Parathyroid adenoma (tissue), 2 donors: ENCODE measurements around the gene MYO5B.

ENCODE experiments used
- H2AFZ ChIP-seq: fragments of 300-600 bp; sonication (generic); one replicate; pipeline ENCODE4 v1.7.0; 2017; ENCODE audit warnings: antibody characterized with exemption, mild to moderate bottlenecking
- H3K27ac ChIP-seq: fragments of 300-600 bp; sonication (generic); one replicate; pipeline ENCODE4 v1.7.0; 2017
- H3K27me3 ChIP-seq: fragments of 300-600 bp; sonication (generic); one replicate; pipeline ENCODE4 v1.7.0; 2017; ENCODE audit warnings: low read length; ENCODE audit not compliant: control insufficient read depth, insufficient read depth
- H3K36me3 ChIP-seq: fragments of 300-600 bp; sonication (generic); one replicate; pipeline ENCODE4 v1.7.0; 2017; ENCODE audit warnings: low read length; ENCODE audit not compliant: control insufficient read depth, insufficient read depth
- H3K4me1 ChIP-seq: fragments of 300-600 bp; sonication (generic); one replicate; pipeline ENCODE4 v1.7.0; 2017; ENCODE audit warnings: control low read depth
- H3K4me2 ChIP-seq: fragments of 300-600 bp; sonication (generic); one replicate; pipeline ENCODE4 v1.7.0; 2017; ENCODE audit warnings: low read length
- H3K4me3 ChIP-seq: fragments of 300-600 bp; sonication (generic); one replicate; pipeline ENCODE4 v1.7.0; 2017; ENCODE audit warnings: low read depth, low read length
- H3K79me2 ChIP-seq: fragments of 300-600 bp; sonication (generic); one replicate; pipeline ENCODE4 v1.7.0; 2017; ENCODE audit warnings: control low read depth
- H3K9ac ChIP-seq: fragments of 300-600 bp; sonication (generic); one replicate; pipeline ENCODE4 v1.7.0; 2017; ENCODE audit warnings: mild to moderate bottlenecking
- H3K9me3 ChIP-seq: fragments of 300-600 bp; sonication (generic); one replicate; pipeline ENCODE4 v1.7.0; 2017; ENCODE audit warnings: low read length; ENCODE audit not compliant: control insufficient read depth
- TF ChIP-seq, protein P1 (sequence below): fragments of 300-600 bp; sonication (generic); IDR thresholded peaks from one replicate; pipeline ENCODE4 v1.7.0; 2017; ENCODE audit warnings: antibody characterized with exemption, mild to moderate bottlenecking
- donor health status: primary hyperparathyroidism.

MYO5B gene

DNA sequence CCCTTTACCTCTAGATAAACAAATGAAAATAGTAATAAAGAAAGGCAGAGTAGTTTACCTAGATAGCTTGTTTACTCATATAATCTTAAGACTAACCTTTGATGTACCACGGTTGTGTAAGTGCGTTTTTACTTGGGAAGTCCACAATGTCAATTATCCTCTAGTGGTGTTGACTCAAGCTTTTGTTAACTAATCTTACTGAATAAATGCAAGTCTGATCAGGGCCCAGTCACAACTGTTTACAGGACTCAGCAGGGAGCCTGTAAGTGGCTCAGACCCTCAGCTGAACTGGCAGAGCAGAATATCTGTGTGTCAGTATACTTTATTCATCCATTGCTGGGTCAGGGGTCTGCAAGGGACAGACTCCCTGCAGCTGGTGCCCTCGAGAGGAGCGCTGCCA lies 283.5 kb downstream of the MYO5B start:
- Histone ChIP-seq H3K36me3 (no peaks in the 10 kb centered on the region), H3K4me2 (no peak overlapping the region), H2AFZ (no peak overlapping the region), H3K79me2 (no peaks in the 10 kb centered on the region), H3K4me1 (peaks cover 13% of the 10 kb centered on the region), H3K9me3 (no peaks in the 10 kb centered on the region), H3K27ac (no peak overlapping the region), H3K4me3 (no peak overlapping the region), H3K27me3 (no peaks in the 10 kb centered on the region), H3K9ac (no peak overlapping the region)
- TF ChIP-seq, protein P1, sequence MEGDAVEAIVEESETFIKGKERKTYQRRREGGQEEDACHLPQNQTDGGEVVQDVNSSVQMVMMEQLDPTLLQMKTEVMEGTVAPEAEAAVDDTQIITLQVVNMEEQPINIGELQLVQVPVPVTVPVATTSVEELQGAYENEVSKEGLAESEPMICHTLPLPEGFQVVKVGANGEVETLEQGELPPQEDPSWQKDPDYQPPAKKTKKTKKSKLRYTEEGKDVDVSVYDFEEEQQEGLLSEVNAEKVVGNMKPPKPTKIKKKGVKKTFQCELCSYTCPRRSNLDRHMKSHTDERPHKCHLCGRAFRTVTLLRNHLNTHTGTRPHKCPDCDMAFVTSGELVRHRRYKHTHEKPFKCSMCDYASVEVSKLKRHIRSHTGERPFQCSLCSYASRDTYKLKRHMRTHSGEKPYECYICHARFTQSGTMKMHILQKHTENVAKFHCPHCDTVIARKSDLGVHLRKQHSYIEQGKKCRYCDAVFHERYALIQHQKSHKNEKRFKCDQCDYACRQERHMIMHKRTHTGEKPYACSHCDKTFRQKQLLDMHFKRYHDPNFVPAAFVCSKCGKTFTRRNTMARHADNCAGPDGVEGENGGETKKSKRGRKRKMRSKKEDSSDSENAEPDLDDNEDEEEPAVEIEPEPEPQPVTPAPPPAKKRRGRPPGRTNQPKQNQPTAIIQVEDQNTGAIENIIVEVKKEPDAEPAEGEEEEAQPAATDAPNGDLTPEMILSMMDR = no peak

- no peak overlapping the region for H3K4me2 ChIP-seq
- no peaks in the 10 kb centered on the region for H3K36me3 ChIP-seq
- H3K9ac ChIP-seq = no peak overlapping the region
- no peak overlapping the region for H2AFZ ChIP-seq
- H3K9me3 ChIP-seq = no peaks in the 10 kb centered on the region
- no peak overlapping the region for H3K4me3 ChIP-seq
- H3K27me3 ChIP-seq = no peaks in the 10 kb centered on the region
- no peaks in the 10 kb centered on the region for H3K79me2 ChIP-seq
- H3K4me1 ChIP-seq = peaks cover 13% of the 10 kb centered on the region
- TF ChIP-seq, protein P1 = no peak
- H3K27ac ChIP-seq = no peak overlapping the region
Observed at GRCh38 chr18:49910986-49911385, 284.0 kb downstream of the MYO5B start.

DNA sequence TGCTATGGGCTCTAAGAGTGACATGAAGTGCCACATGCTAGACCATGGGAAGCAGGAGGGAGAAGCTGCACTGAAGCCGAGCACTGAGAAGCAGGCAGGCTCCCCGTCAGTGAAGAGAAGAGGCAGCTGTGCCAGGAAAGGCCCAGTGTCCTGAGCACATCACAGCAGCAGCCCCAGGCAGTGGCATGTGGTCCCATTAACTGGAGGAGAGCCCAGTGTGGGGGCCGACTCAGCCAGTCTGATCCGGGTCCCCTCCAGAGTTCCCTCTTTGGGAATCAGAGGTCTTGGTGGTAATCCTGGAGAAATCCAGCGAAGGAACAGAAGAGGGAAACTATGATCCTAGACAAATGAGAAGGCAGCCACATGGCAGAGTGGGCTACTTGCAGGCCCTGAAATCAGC lies 284.9 kb downstream of the MYO5B start:
- no peak overlapping the region for H3K27ac ChIP-seq
- H3K9me3 ChIP-seq = no peaks in the 10 kb centered on the region
- H2AFZ ChIP-seq = no peak overlapping the region
- TF ChIP-seq, protein P1 = no peak
- no peaks in the 10 kb centered on the region for H3K79me2 ChIP-seq
- H3K9ac ChIP-seq = no peak overlapping the region
- no peak overlapping the region for H3K4me3 ChIP-seq
- peaks cover 13% of the 10 kb centered on the region for H3K4me1 ChIP-seq
- no peak overlapping the region for H3K4me2 ChIP-seq
- no peaks in the 10 kb centered on the region for H3K27me3 ChIP-seq
- no peaks in the 10 kb centered on the region for H3K36me3 ChIP-seq

- Histone ChIP-seq H3K4me2 (no peak overlapping the region), H3K9me3 (no peaks in the 10 kb centered on the region), H3K27ac (peak overlapping the region; percentile 19), H3K36me3 (no peaks in the 10 kb centered on the region), H3K27me3 (no peaks in the 10 kb centered on the region), H3K79me2 (no peaks in the 10 kb centered on the region), H3K4me1 (peaks cover 13% of the 10 kb centered on the region), H3K4me3 (no peak overlapping the region), H2AFZ (peak overlapping the region; percentile 2), H3K9ac (no peak overlapping the region)
- TF ChIP-seq, protein P1 = no peak
Observed at GRCh38 chr18:49907346-49907929, 287.5 kb downstream of the MYO5B start.

GRCh38 chr18:49905771-49906170 lies 289.2 kb downstream of the MYO5B start:
- Histone ChIP-seq H3K79me2 (no peaks in the 10 kb centered on the region), H3K27me3 (no peaks in the 10 kb centered on the region), H3K27ac (no peak overlapping the region), H3K36me3 (no peaks in the 10 kb centered on the region), H3K4me2 (no peak overlapping the region), H2AFZ (no peak overlapping the region), H3K4me3 (no peak overlapping the region), H3K4me1 (peaks cover 13% of the 10 kb centered on the region), H3K9me3 (no peaks in the 10 kb centered on the region), H3K9ac (no peak overlapping the region)
- TF ChIP-seq, protein P1 = no peak
